MM.1S (cell line): ENCODE data around the gene TMEM182.

Experiments
- CTCF ChIP-seq: fragments of 300-600 bp; sonication (generic); IDR thresholded peaks from 2 replicates; pipeline ENCODE4 v1.5.1; 2016; ENCODE audit warnings: antibody characterized with exemption, low read length, mixed read lengths
- EZH2 ChIP-seq: fragments of 300-600 bp; sonication (generic); optimal IDR thresholded peaks from 2 replicates; pipeline ENCODE3; 2017; ENCODE audit warnings: low read depth, mild to moderate bottlenecking, antibody characterized with exemption, low read length, mixed read lengths
- EZH2phosphoT487 ChIP-seq: fragments of 300-600 bp; sonication (generic); IDR thresholded peaks from 2 replicates; pipeline ENCODE4 v1.6.1; 2018; ENCODE audit warnings: antibody characterized with exemption, low read length

GRCh38 chr2:102834523-102835273, 72.9 kb downstream of the TMEM182 start:
- TF ChIP-seq CTCF (no peak), EZH2 (no peak), EZH2phosphoT487 (no peak)
